A172 (cell line): ENCODE results near the gene ERBB4. TPM values are rescaled to one million over a fixed set of nuclear protein-coding genes. Genes with fewer than 3 reads are reported as not detected.
"Not testable (repeated sequence)": the region's sequence is repeated elsewhere in the genome, so short reads cannot be mapped to it uniquely, and the experiment has no call there.

Source experiments
- DNase-seq: peaks from one replicate; pipeline ENCODE4 v3.0.0-alpha.2; 2015; ENCODE audit warnings: low spot score
- total RNA-seq: library from RNA; depleted of rRNA; stranded (reverse); fragments of >200 nt; shearing (Covaris generic); gene quantifications from 2 replicates; pipeline ENCODE4 v1.2.3, GENCODE V29; 2014

ERBB4 gene
- total RNA-seq, 1 experiment from 2014 or later: 0.09 TPM

DNA sequence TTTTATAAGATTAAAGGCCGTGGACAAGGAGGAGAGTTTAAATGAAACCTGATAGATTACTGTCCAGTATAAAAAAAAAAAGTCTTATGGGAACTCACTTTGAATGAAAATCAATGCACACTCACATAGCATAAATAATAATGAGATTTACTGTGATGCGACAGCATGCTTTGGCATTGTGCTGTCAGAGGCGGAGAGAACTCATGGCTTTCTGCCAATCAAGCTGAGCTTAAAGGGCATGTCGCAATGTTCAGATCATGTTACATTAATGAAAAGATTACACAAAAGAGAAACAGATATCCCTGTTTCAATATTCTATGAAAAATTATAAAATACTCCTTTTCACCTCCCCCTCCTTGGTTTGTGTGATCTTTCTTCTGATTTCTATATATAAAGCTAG lies 310.8 kb downstream of the ERBB4 start:
- peak; percentile 45 for DNase-seq

DNA sequence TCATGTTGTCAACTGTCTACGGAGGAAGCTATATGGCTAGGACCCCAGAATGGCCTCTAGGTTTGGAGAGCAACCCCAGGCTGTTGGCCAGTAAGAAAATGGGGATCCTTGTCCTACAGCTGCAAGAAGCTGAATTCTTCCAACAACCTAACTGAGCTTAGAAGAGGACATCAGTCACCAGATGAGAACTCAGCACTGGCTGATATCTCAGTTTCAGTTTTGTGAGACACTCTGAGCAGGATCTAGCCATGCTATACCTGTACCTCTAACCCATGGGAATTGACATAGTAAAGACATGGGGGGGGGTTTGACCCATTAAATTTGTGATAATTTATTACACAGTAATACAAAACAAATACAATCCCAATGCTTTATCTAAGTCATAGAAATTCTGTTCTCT lies 312.5 kb downstream of the ERBB4 start:
- DNase-seq: no peak

DNA sequence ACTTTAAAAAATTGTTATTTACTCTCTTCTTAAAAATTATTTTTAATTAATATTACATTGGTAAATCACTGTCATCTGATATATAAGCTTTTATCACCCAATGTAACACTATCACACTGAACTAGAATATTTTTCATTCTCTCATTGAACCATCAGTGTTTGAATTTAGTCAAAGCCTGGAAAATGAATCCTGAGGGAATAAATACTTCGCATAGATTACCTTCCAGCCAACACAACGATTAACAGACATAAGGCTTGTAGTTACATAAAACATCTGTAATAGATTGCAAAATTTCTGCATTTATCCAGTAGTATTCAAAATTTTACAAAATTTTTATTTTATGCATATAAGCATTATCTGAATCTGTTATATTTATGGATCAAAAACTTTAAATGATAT lies 314.9 kb downstream of the ERBB4 start:
- DNase-seq: no peak

DNA sequence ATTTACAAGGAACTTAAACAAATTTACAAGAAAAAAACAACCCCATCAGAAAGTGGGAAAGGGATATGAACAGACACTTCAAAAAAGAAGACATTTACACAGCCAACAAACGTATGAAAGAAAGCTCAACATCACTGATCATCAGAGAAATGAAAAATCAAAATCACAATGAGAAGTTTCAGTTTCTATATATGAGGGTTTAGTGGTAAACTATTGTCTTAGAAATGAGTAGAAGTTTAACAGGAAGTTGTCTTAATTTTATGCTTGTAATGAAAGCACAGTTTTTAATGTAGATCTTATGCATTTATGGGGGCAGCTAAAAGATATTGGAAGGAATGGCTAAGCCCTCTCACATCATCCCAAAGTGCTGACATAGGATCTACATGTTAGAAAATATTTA lies 325.4 kb downstream of the ERBB4 start:
- no peak for DNase-seq

DNA sequence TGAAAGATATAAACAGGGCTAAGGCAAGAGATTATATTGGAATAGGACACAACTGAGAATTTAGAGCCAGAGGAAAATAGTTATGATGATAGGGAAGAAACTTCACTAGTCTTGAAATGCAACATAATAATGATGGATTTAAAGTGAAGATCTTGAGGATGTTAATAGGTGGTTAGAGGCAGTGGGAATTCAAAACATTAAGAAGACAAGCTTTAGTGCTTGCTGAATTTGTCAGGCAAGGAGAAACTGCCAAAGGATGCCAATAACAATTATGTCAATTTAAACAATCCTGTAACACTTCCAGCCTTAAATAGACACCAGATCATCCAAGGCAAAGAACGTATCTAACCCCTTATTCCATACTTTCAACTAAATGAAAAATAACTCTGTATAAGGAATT lies 330.1 kb downstream of the ERBB4 start:
- no peak for DNase-seq

DNA sequence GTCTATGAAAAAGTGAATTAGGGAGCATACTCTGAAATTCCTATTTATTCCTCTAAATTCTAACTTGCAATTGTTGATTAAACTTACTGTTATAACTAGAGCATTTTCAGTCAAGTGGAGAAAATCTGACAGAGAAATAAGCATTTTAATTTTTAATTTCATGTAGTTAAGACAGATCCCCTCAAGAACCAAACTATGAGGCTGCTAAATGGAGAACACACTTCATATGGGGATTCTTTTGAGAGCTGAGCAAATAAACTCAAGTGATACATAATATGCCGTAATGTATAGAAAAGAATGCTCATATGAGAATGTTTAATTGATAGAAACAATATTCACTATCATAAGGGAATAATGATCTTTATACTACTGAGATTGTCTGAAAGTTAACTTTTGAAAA lies 340.8 kb downstream of the ERBB4 start:
- DNase-seq: no peak

DNA sequence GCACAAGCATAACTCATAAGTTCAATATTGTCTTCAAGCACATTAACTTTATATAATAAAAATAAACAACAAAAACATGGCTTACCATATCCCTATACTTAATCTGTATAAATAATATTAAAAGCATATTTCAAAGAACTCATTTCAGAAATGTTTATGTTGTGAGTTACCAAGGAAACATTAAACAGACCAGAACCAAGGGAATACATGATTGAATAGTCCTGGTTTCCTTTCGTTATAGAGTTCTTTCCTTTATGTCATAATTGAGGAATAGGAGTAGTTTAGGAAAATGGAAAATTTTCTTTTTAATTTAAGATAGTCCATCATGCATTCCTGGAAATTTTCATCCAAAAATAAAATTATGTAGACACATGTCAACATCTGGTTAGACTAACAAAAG lies 343.0 kb downstream of the ERBB4 start:
- DNase-seq: no peak

DNA sequence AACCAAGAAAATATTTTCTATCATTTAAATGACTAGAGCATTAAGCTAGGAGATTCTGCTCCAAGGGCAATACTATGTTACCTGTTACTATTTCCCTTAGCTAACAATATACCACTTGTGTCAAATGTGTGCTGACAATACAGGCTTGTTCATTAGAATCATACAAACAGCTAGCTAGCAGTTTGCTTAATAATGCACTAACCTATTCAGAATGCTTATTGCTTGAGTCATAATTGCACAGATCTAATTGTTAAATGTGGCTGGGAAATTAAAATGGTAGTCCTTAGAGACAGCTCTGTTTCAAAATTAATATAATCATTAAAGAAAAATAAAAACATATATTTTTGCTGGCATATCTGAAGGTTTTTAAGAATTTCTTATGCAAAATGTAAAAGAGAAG lies 344.2 kb downstream of the ERBB4 start:
- no peak for DNase-seq

DNA sequence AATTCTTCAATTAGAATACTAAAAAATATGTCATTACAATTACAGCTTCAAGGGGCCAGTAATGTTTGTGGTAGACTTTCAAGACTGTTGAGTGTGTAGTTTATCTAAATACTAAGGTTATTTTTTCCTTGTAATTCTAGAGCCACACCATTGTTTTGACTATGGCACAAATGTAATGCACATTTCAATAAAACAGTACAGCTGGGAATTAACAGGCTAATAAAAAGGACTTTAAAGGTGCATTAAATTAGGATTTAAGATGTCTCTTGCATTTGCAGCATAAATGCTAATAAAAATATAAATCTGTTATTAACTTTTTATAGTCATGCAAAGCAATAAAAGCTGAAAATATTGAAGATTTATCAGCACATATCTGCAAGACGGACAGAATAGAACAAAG lies 344.8 kb downstream of the ERBB4 start:
- DNase-seq: no peak

DNA sequence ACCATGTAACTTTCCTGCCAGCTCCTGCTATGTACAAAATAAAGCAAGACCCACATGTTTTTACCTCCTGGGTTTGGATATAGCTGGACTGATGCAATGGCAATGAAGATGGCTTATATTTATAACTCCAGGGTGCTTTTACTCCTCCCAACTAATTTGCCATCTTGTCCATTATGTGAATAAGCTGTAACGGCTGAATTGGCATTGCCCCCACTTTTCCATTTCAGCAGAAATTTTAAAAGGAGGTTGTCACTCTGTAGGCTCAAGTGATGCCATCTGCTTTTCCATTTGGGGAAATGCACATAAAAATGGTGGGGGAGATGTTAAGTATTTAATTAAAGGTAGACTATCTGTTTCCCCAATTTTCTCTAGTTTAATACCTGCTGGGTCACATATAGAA lies 345.5 kb downstream of the ERBB4 start:
- no peak for DNase-seq

DNA sequence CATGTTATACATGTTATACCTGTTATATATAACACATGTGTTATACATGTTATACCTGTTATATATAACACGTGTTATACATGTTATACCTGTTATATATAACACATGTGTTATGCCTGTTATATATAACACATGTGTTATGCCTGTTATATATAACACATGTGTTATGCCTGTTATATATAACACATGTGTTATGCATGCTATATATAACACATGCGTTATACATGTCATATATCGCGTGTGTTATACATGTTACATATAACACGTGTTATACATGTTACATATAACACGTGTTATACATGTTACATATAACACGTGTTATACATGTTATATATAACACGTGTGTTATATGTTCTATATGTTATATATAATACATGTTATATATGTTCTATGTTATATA lies 347.2 kb downstream of the ERBB4 start:
- not testable (repeated sequence) for DNase-seq

DNA sequence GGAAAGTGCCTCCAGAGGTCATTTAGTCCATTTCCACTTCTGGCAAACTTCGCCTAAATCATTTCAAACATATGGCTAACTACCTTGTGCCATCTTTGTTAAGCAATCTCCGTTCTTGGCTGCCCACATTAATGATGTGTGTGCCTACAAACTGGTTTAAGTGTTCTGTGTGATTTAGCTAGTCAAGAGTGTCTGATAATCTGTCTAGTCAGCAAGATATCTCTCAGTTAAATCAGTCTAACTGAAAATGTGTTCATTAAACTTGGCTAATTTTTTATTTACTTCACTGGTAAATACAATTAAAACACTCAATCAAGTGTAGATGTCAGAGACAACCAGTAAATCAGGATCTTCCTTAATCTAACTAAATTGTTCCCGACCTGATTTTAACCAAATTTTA lies 352.4 kb downstream of the ERBB4 start:
- no peak for DNase-seq

DNA sequence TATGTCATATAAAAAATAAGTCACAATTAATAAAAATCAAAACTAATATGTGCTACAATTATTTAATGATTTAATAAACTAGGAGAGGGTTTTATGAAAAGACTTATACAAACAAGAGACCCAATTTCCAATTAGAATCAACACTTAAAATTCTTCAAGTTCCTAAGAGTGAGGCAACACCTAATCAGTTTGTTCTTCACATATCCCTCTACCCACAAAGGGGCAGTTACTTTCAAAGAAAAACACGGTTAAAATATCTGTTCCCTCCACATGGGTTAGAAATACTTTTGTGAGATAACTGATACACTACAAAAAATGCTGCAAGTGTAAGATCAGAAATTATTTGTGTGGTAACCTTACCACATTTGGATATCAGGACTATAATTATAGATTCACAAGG lies 357.0 kb downstream of the ERBB4 start:
- DNase-seq: no peak

DNA sequence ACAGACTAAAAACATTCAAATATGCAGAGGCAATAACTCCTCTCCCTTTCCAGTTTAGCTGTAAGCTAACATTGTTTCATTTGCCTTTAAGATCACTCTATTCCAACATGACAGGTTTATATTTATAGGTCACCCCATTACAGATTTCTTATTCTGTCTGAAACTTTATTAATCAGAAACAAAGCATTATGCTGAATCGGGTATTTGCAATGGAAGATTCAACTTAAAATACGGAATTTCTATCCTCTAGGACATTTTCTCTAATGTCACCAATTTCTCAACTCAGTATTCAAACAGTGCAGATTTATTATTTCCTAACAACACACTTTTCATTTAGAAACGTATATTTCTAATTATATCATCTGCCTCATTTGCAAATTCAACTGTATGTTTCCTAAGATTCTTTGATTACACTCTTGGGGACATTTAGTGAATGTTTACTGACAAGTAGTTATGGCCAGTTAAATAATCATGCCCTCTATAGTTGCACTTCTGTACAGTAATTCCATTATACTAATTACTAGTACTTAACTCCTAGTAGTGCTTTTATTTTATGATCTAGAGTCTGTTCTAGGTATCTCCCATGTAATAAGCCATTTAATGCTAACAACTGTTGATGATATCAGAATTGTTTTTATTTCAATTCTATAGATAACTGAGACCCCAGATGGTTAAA lies 358.1 kb downstream of the ERBB4 start:
- no peak for DNase-seq

DNA sequence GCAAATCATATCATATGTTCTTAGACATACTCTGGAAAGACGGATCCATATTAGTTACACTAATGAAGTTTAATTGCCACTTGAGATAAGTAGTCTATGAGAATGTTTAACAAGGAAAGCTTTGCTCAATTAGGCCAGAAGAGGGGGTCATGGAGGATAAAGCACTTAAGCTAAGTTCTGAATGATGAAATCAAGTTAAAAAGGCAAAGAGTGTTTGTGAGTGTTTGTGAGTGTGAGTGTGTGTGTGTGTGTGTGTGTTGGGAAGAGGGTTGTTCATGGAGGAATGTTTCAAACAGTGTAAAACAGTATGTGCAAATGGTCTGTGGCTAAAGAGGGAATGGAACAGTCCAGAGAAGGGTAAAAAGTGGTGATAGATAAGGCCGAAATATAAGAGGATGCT lies 360.9 kb downstream of the ERBB4 start:
- DNase-seq: no peak

DNA sequence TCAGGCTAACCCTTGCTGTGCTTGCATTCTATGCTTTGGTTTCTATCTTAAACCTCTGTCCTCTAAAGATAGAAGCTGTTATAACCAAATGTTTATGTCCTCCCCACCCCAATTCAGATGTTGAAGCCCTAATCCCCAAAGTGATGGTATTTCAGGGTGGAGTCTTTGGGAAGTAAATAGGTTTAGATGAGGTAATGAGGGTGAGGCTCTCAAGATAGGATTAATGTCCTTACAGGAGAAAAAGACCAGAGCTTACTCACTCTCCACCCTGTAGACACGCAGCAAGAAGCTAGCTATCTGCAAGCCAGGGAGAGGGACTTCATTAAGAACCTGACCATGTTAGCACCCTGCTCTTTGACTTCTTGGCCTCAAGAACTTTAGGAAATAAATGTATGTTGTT lies 362.5 kb downstream of the ERBB4 start:
- DNase-seq: no peak

DNA sequence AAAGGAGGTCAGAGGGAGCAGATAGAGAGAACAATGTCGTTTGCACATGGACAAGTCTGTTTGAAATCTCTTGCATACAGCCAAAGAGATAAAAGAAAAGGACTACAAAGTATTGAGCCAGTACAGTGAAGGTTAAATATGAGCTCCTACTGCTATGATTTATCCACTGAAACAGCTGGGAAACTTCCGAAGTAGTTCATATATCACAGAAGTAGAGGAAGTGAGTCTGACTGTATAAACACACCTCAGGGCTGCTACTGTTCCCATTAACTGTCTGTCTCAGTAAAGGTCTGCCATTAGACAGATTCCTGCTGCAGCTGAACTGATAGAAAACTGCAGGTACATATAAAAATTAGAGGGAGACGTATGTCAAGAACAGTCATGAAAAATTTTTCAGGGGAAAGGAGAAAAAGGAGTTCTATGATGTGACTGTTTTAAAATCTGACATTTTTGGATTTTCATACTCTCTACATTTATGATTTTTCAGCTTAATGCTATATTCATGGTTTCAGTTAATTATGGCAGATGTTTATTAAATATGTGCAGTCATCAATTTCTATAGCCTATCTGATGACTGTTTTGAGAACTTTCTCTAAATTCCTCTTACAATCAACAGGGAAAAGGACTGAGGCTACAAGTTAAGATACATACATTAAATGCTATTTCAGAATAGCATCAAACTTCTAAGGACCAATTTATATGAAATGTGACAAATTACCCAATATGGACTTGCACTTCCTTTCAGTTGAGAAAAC lies 364.7 kb downstream of the ERBB4 start:
- DNase-seq: peak; percentile 14

DNA sequence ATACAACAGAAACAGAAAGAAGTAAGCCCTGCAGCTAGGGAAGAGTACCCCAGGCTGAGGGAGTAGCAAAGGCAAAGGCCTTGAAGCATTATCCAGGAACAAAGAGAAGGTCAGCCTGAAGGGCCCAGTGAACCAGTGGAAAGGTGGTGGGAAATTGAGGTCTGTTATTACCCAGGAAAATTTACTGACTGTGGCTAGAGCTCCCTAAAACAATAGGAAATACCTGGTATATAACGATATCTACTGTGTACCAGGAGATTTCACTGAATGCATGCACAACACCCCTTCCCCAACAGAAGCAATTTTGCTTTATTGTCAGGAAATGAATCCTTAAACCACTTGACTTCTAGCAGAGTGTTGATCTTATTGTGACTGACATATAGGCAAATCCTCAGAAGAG lies 365.3 kb downstream of the ERBB4 start:
- no peak for DNase-seq

DNA sequence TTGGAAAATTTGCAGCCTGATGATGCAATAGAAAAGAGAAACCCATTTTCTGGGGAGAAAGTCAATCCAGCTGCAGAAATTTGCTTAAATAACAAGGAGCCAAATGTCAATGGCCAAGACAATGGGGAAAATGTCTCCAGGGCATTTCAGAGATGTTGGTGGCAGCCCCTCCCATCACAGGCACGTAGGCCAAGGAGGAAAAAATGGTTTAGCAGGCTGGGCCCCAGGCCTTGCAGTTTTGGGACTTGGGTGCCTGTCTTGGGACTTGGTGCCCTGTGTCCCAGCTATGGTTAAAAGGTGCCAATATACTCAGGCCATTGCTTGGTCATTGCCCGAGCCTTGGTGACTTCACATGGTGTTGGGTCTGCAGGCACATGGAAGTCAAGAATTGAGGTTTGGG lies 368.2 kb downstream of the ERBB4 start:
- no peak for DNase-seq

DNA sequence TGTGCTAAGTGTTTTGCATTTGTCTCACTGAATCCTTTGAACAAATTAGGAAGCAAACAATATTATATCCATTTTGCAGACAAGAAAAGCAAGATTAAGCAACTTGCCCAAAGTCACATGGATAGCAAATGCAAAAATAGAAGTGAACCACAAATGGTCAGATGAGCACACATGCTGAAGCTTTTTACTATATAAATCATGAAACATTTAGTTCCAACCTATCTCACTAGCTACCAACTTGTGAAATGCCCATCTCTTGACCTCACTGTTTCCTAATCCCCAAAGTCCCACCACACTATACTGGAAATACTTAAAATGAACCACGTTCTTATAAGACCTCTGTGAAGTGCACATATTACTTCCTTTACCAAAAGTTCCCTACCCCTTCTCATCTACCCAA lies 380.5 kb downstream of the ERBB4 start:
- no peak for DNase-seq

DNA sequence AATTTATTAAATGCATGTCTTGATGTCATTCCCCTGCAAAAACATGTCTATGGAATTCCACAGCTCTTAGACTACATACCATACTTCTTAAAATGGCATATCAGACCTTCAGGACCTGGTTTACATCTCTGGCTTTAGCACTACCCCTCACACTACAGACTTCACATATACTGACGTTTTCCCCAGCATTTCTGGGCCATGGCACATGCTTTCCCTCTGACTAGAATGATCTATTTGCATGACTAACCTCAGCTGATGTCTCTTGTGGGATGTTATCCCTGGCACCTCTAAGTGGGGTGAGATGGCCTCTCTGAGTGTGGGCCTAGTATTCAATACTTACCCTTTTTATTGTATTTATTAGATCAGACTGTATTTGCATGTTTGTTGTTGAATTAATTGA lies 381.6 kb downstream of the ERBB4 start:
- no peak for DNase-seq

DNA sequence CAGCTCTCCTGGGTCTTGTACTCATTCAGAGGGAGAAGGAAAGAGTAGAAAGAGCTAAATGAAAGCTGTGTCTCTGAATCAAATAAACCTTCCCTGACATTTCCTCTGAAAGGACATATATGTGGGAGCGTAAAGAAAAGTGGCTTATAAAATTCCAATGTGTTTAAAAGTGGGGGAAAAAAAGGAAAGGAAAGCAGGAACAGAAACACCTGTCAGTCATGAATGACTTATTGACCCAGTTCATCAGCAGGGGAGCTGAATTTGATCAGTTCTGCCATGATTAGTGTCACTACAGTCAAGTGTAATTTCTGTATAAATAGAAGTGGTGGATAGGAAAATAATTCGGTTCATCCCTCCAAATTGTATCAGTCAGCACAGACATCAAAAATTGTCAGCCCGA lies 382.5 kb downstream of the ERBB4 start:
- no peak for DNase-seq

DNA sequence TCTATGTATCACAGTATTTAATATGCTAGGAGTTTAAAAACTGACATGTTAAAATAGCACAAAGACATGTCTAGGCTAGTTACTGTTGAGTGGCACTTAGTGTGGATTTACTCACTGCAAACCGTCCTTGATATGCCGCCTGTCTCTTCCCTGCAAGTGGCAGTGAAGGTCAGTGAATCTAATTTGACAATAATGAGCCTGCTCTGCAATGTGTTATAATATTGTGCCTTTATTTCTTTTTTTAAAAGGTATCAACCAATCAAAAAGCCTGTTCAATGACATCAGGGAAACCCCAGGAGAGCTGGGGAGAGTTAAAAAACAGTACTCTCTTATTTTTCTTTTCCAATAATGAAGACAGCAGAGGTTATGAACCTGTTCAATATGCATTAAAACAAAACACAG lies 384.1 kb downstream of the ERBB4 start:
- DNase-seq: no peak

DNA sequence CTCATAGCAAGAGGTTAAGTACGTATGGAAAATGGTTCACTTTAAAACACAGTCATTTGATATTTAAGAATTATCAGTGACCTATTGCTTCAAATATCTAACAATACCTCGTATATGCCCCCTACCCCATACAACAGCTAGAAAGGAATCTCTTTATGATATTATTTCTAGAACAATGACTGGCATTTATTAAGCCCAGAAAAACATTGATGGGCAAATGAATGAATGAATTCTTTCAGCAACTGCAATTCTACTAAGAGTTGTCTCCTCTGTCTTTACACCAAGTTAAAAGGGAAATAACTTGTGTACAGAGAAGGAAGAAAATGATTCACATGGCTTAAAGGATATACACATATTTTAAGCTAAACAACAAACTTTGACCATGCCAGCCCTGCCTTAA lies 384.7 kb downstream of the ERBB4 start:
- DNase-seq: no peak
